ENCODE measurements around the gene ZBTB42. TPM values are rescaled to one million over a fixed set of nuclear protein-coding genes. Genes with fewer than 3 reads are reported as not detected.
A peak's percentile ranks its signal among the peaks of the same experiment; 100 is the strongest.

The ZBTB42 gene
- total and polyA plus RNA-seq, 5 experiments from 2014 or later: 1.0 to 9.6 (median 1.8) TPM

DNA sequence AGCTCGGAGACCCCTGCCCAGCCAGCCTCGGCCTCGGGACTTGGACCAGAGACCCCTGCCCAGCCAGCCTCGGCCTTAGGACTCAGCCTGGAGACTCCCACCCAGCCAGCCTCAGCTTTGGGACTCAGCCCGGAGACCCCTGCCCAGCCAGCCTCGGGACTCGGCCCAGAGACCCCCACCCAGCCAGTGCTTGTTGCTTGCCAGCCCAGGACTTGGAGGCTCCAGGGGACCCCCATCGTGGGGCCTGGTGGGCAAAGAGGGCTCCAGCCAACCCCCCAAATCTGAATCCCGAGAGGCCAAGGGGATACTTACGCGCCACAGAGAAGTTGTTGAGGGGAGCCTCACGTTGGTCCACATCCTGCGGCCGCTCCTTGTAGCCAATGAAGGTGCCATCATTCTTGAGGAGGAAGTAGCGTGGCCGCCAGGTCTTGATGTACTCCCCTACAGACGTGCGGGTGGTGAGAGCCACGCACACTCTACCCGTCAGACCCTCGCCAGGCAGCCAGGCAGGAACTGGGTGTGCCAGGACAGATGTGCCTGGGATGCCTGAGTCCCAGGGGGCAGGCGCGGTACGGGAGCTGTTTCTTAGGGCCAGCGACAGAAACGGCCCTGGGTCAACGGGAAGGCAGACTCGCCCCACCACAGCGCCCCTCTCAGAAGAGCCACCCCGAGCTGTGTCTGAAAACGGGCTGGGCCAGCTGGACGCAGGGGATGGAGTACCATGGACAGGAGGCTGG, 21.0 kb upstream of the ZBTB42 start:
- Mint-ChIP-seq H3K36me3 (peaks cover 0 to 6% (median 0%) of the 10 kb centered on the region in 3 donors), H3K4me3 (no peak overlapping the region), H3K4me1 (peaks cover 0 to 2% (median 0%) of the 10 kb centered on the region in 4 donors), H3K9me3 (no peaks in the 10 kb centered on the region), H3K27ac (peak overlapping the region in 2 of 10 donors; percentile 40 to 52), H3K27me3 (no peaks in the 10 kb centered on the region)
- DNase-seq (no peak), ATAC-seq (no peak)
- POLR2A ChIA-PET: interaction anchor here (0.8 kb wide), 1 partner anchor 15 kb away, joined by 5 read pairs; no protein-coding TSS in a partner anchor

DNA sequence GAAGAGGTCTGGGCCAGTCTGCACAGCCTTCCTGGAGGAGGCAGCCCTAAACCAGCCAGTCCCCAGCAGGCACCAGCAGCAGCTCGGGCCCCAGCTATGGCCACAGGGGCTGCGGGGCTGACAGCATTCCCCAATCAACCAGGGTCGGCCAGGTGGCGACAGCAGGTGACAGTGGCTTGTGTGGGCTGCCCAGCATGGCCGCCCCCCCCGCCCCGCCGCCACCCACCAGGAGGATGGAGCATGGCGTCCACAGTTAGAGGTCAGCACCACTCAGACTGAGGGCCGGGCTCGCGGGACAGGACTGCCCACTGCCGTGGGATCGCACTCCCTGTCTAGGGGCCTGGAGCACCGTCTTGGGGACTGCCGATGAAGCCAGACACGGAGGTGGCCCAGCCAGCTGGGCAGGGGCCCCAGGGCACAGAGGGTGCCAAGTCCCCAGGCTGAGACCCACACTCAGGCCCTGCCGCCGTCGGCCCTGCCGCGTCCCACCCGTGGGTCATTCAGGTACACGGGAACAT, 20.3 kb upstream of the ZBTB42 start:
- DNase-seq: no peak
- POLR2A ChIA-PET: interaction anchor here (0.8 to 1.4 kb wide), 2 partner anchors 14 to 20 kb away, joined by 4 to 5 read pairs; partner anchors contain the start of gene ZBTB42

DNA sequence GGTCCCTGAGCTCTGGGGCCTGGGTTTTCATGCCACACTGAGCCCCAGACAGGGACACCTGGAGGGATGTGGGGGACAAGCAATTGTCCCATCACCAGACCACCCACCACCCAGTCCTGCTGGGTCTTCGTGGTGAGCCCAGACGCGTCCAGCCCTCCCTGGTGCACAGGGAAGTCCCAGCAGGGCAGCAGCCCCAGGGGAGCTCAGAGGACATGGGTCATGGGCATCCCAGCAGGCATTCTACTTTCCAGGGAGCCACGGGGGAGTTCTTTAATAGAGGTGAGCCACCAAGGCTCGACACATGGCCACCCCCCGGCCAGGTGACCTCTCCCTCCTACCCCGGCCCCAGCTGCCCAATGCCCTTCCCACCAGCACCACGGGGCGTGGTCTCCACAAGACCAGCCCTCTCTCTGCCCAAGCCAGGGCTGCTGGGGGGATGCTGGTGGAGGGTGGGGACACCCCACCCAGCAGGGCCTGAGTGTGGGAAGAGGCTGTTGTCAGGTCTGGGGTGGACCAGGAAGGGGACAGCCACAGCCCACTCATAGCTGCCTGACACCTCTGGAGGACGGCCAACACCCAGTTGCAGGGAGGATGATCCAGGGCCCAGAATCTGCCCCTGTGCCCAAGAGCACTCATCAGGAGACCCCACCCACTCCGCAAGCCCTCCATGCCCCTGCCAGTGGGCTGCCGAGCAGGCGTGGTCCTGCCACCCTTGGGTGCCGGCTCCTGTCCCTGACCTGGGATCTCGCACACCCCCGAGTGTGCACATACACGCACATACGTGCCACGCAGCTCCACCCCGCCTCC, 19.4 kb upstream of the ZBTB42 start:
- ATAC-seq: no peak
- Mint-ChIP-seq H3K4me1 (peaks cover 0 to 12% (median 8%) of the 10 kb centered on the region in 4 donors), H3K36me3 (peaks cover 0 to 2% (median 0%) of the 10 kb centered on the region in 3 donors), H3K4me3 (no peak overlapping the region), H3K9me3 (no peaks in the 10 kb centered on the region), H3K27me3 (no peaks in the 10 kb centered on the region), H3K27ac (peak overlapping the region in 1 of 10 donors; percentile 24)
- POLR2A ChIA-PET: interaction anchor here (1.4 kb wide), 1 partner anchor 19 kb away, joined by 4 read pairs; the partner anchor contains the start of gene ZBTB42
- DNase-seq: no peak

More for the DNA sequence above, 20.3 kb upstream of the ZBTB42 start:
- no peak for ATAC-seq
- Mint-ChIP-seq H3K36me3 (peaks cover 0 to 6% (median 0%) of the 10 kb centered on the region in 3 donors), H3K4me3 (no peak overlapping the region), H3K4me1 (peaks cover 0 to 3% (median 2%) of the 10 kb centered on the region in 4 donors), H3K27ac (peak overlapping the region in 1 of 10 donors; percentile 52), H3K27me3 (no peaks in the 10 kb centered on the region), H3K9me3 (no peaks in the 10 kb centered on the region)

DNA sequence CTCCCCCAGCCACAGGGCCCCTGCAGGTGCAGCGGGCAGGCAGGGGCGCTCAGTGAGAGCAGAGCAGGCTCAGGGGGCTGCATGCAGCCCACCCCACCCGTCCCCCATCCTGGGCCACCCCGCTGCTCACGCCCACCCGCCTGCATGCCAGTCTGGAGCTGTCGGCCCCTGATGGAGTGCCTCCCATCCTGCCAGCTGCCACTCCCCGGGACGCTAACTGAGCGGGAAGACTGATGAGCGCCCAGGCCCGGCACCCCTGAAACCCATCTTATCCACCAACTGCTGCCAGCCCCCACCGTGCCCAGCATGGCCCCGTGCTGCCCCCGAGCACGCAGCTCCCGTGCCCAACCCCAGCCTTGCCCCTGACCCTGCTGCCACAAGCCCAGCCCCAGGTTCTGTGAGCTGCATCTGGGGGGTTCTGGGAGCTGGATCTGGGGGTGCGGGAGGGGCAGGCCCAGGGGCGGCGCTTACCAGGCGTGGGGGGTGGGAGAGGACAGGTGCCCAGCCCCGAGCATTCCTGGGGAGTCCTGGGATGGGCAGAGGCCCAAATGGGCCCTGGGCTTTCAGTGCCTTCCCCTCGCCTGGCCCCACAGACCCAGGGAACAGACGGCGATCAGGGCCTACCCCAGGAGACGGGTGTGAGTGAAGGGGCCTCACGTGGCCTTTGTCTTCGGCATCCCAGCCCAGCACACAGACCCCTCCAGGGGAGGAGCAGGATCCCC, 18.7 kb upstream of the ZBTB42 start:
- H3K9me3 Mint-ChIP-seq: no peaks in the 10 kb centered on the region
- no peak for DNase-seq
- POLR2A ChIA-PET: interaction anchor here (1.4 kb wide), 1 partner anchor 18 kb away, joined by 4 read pairs; the partner anchor contains the start of gene ZBTB42

DNA sequence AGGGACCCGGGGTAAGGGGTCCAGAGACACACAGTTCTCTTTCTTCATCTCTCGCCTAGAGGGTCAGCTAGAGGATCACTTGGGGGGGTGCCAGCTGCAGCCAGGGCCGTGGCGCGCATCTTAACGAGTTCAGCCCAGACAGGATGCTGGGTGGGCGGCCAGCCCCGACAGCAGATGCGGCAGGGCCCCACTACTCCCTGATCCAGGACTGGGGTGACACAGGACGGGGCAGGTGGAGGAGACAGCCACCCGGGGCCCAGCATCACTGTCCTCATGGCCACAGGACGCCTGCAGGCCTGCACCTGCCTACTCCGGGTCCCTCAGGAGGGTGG, 18.1 kb upstream of the ZBTB42 start:
- H3K4me3 Mint-ChIP-seq: no peak overlapping the region
- POLR2A ChIA-PET: interaction anchor here (2.8 kb wide), 1 partner anchor 30 kb away, joined by 8 read pairs; the partner anchor contains the start of gene SIVA1
- H3K36me3 Mint-ChIP-seq: no peaks in the 10 kb centered on the region
- H3K27me3 Mint-ChIP-seq: no peaks in the 10 kb centered on the region
- H3K9me3 Mint-ChIP-seq: no peaks in the 10 kb centered on the region
- ATAC-seq: no peak
- peaks cover 2 to 15% (median 13%) of the 10 kb centered on the region in 4 donors for H3K4me1 Mint-ChIP-seq
- DNase-seq: no peak
- peak overlapping the region in 2 of 10 donors; percentile 20 to 44 for H3K27ac Mint-ChIP-seq

More for the DNA sequence above, 18.7 kb upstream of the ZBTB42 start:
- Mint-ChIP-seq H3K27me3 (no peaks in the 10 kb centered on the region), H3K4me1 (peaks cover 2 to 13% (median 11%) of the 10 kb centered on the region in 4 donors), H3K36me3 (no peaks in the 10 kb centered on the region), H3K27ac (no peak overlapping the region), H3K4me3 (no peak overlapping the region)
- ATAC-seq: no peak

DNA sequence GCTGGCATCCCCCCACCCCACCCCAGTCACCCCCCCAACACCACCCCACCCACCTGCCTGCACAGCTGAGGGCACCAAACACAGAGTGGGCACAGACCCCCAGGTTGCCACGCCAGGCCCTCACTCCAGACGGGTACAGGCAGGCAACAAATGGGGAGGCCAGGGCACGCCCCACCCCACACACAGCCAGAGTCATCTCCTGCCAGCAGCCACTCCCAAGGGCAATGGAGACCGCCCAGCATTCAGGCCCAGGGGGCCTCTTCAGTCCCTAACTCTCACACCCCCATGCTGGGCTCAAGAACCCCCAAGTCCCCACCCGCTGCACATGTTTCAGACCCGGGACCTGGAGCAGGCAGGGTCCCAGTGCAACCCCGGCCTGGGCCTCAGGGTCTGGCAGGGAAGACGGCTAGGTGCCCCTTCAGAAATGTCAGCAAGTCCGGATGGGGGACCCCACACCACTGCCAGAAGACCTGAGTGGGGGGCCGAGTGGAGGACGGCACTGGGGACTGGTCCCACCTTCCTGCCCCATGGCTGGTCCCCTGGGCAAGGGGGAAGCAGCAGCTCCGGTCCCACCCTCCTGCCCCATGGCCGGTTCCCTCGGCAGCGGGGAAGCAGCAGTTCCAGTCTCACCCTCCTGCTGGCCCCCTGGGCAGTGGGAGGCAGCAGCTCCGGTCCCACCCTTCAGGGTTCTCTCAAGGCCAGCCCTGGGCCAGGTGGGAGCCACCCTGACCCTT, 17.2 kb upstream of the ZBTB42 start:
- POLR2A ChIA-PET: interaction anchor here (2.8 kb wide), 1 partner anchor 31 kb away, joined by 8 read pairs; the partner anchor contains the start of gene SIVA1
- peaks cover 4 to 21% (median 19%) of the 10 kb centered on the region in 4 donors for H3K4me1 Mint-ChIP-seq
- no peaks in the 10 kb centered on the region for H3K27me3 Mint-ChIP-seq
- no peak overlapping the region for H3K4me3 Mint-ChIP-seq
- H3K36me3 Mint-ChIP-seq: no peaks in the 10 kb centered on the region
- H3K27ac Mint-ChIP-seq: no peak overlapping the region
- no peaks in the 10 kb centered on the region for H3K9me3 Mint-ChIP-seq
- ATAC-seq (no peak), DNase-seq (no peak)

DNA sequence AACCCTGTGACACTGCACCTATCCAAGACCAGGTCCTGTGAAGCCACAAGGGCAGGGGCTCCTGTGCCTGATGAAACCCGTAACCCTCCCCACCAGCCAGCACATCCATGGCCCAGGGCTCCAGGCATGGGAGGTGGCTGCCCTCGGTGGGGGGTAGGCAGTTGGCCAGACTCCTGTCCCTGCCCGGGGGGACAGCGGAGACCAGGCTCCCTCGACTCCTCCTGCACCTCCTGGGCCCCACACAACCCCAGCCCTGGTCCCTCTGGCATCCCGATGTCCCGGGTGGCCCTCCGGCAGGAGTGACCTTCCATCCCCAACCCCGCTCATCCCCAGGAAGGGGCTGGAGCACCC, 16.7 kb upstream of the ZBTB42 start:
- POLR2A ChIA-PET: interaction anchor here (2.8 kb wide), 1 partner anchor 31 kb away, joined by 8 read pairs; the partner anchor contains the start of gene SIVA1
- no peaks in the 10 kb centered on the region for H3K27me3 Mint-ChIP-seq
- H3K4me3 Mint-ChIP-seq: no peak overlapping the region
- no peak for DNase-seq
- no peak for ATAC-seq
- peaks cover 4 to 21% (median 20%) of the 10 kb centered on the region in 4 donors for H3K4me1 Mint-ChIP-seq
- H3K27ac Mint-ChIP-seq: no peak overlapping the region
- no peaks in the 10 kb centered on the region for H3K36me3 Mint-ChIP-seq
- H3K9me3 Mint-ChIP-seq: no peaks in the 10 kb centered on the region

DNA sequence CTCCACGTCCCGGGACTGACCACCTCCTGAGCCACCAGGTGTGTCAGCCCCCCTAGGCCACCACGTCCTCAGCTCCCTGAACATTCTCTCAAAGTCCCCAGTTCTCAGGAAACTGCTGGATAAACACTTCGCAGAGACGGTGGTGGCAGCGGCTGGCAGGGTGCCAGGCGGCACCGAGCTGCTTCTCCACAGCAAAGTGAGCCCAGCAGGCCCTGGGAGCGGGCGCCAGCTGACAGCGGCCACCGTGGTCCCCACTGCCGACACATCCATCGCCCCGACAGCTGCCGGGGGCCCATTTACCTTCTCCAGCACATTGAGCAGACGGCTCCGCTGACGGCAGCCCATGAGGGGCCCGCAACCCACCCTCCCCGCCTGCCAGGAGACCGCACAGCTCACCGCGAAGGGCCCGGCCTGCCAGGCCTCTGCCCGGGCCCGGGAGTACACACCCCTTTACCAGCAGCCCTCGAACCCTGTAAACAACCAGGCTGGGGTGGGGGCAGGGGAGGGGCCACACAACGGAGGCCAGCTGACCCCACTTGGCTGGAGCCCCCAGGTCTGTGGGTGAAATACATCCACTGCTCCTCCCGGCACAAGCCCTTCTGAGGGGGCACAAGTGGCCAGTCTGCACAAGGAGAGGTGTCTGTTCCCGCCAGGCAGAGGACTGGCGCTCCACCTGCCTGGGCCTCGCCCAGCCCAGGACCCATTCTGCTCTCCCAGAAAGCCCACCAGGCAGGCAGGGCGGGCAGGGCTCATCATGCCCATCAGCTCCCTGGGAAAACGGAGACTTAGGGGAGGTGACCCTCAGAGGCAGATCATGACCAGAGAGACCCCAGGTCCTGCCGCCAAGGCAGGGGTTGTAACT, 15.8 kb upstream of the ZBTB42 start:
- no peaks in the 10 kb centered on the region for H3K9me3 Mint-ChIP-seq
- H3K36me3 Mint-ChIP-seq: no peaks in the 10 kb centered on the region
- H3K27ac Mint-ChIP-seq: peak overlapping the region in 6 of 10 donors; percentile 35 to 79 (median 62)
- ATAC-seq: no peak
- peak in 1 of 10 donors; percentile 5 for DNase-seq
- no peaks in the 10 kb centered on the region for H3K27me3 Mint-ChIP-seq
- peak overlapping the region in 3 of 10 donors; percentile 19 to 41 (median 20) for H3K4me3 Mint-ChIP-seq
- POLR2A ChIA-PET: interaction anchor here (2.8 kb wide), 1 partner anchor 32 kb away, joined by 8 read pairs; the partner anchor contains the start of gene SIVA1
- peaks cover 5 to 27% (median 24%) of the 10 kb centered on the region in 4 donors for H3K4me1 Mint-ChIP-seq

DNA sequence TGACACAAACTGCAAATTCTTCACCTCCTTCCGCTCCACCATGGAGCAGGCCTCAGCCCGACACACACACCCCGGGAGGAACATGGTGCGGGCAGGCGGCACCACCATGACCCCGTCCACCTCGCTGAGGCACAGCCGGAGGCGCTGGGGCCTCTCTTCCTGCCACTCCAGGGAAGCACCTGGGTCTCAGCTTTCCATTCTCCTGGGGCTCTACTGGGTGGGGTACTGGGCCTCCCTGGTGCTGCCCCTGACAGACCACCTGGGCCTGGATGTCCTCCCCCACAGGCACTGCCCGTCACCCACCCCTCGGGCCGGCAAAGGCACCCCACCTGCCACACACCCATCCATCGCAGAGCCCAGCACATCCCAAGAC, 15.2 kb upstream of the ZBTB42 start:
- Mint-ChIP-seq H3K9me3 (no peaks in the 10 kb centered on the region), H3K36me3 (no peaks in the 10 kb centered on the region), H3K4me1 (peaks cover 5 to 27% (median 24%) of the 10 kb centered on the region in 4 donors), H3K27ac (peak overlapping the region in 7 of 10 donors; percentile 47 to 79 (median 55)), H3K4me3 (peak overlapping the region in 7 of 10 donors; percentile 19 to 60 (median 26)), H3K27me3 (no peaks in the 10 kb centered on the region)
- DNase-seq (no peak), ATAC-seq (no peak)
- POLR2A ChIA-PET: interaction anchor here (1.0 to 2.8 kb wide), 2 partner anchors 16 to 33 kb away, joined by 6 to 8 read pairs; partner anchors contain the start of genes SIVA1 and ZBTB42

DNA sequence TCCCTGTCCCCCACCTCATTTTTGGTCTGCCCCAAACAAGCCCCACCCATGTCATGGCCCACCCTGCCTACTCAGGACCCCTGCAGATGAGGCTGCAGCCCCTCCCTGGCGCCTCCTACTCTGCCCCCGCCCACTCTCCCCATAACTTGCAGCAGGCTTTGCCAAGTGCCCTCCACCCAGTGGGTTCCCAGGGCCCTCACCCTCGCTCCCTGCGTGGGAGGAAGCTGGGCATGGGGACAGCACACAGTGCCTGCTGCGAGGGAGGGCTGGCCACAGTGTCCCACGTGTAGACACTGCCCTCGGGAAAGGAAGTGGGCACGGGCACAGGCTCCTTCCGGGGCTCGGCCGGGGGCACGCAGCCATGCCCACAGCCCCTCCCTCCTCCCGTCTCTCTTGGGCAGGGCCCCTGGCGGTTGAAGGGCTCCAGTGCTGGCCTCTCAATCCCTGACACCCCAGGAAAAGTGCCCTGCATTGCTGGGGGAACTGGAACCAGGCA, 14.8 kb upstream of the ZBTB42 start:
- DNase-seq (peak in 3 of 10 donors; percentile 18 to 32 (median 23)), ATAC-seq (peak; percentile 82 to 94)
- H3K4me1 Mint-ChIP-seq: peaks cover 5 to 31% (median 27%) of the 10 kb centered on the region in 4 donors
- H3K4me3 Mint-ChIP-seq: peak overlapping the region in 8 of 10 donors; percentile 12 to 60 (median 51)
- H3K36me3 Mint-ChIP-seq: no peaks in the 10 kb centered on the region
- H3K9me3 Mint-ChIP-seq: no peaks in the 10 kb centered on the region
- peak overlapping the region in 7 of 10 donors; percentile 32 to 76 (median 53) for H3K27ac Mint-ChIP-seq
- POLR2A ChIA-PET: interaction anchor here (1.0 kb wide), 1 partner anchor 15 kb away, joined by 6 read pairs; the partner anchor contains the start of gene ZBTB42
- H3K27me3 Mint-ChIP-seq: no peaks in the 10 kb centered on the region
